AG10803 (cell line): ENCODE results near the gene SLC7A1.

Experiments used
- DNase-seq: peaks from one replicate; pipeline ENCODE4 v3.0.0; 2010; ENCODE audit warnings: low read depth
- H3K4me3 ChIP-seq: 2 replicates; pipeline ENCODE4 v1.5.1; 2011; ENCODE audit warnings: mild to moderate bottlenecking, low read length, control low read depth
- CTCF ChIP-seq: conservative IDR thresholded peaks from 2 replicates; pipeline ENCODE4 v1.5.1; 2011; ENCODE audit warnings: mild to moderate bottlenecking, low read length, control low read depth, inconsistent platforms

Gene SLC7A1

GRCh38 chr13:29546662-29547061 lies 48.8 kb downstream of the SLC7A1 start:
- no peak for TF ChIP-seq CTCF
- DNase-seq: no peak
- no peak overlapping the region for H3K4me3 ChIP-seq

- DNase-seq: no peak
- no peak for TF ChIP-seq CTCF
Measured at GRCh38 chr13:29545988-29546387, 49.5 kb downstream of the SLC7A1 start.

GRCh38 chr13:29543230-29544215 lies 52.0 kb downstream of the SLC7A1 start:
- DNase-seq: peak; percentile 55
- TF ChIP-seq CTCF: peak; percentile 18; the same call in 1 of the 2 replicates
- no peak overlapping the region for H3K4me3 ChIP-seq

More at GRCh38 chr13:29545988-29546387, 49.5 kb downstream of the SLC7A1 start:
- H3K4me3 ChIP-seq: no peak overlapping the region

- DNase-seq: no peak
- no peak for TF ChIP-seq CTCF
- no peak overlapping the region for H3K4me3 ChIP-seq
Measured at GRCh38 chr13:29542381-29542780, 53.1 kb downstream of the SLC7A1 start.

GRCh38 chr13:29541400-29541799 lies 54.1 kb downstream of the SLC7A1 start:
- no peak overlapping the region for H3K4me3 ChIP-seq
- no peak for DNase-seq
- TF ChIP-seq CTCF: no peak

- DNase-seq: no peak
- no peak overlapping the region for H3K4me3 ChIP-seq
- no peak for TF ChIP-seq CTCF
Measured at GRCh38 chr13:29540799-29541198, 54.7 kb downstream of the SLC7A1 start.

GRCh38 chr13:29540334-29540733 lies 55.2 kb downstream of the SLC7A1 start:
- no peak overlapping the region for H3K4me3 ChIP-seq
- TF ChIP-seq CTCF: no peak
- DNase-seq: no peak
